RCC 7860 (cell line): ENCODE measurements around the gene TPRA1.
"Not testable (repeated sequence)": the region's sequence is repeated elsewhere in the genome, so short reads cannot be mapped to it uniquely, and the experiment has no call there.

Experiments
- DNase-seq: peaks from one replicate; pipeline ENCODE4 v3.0.0-alpha.2; 2015; ENCODE audit warnings: low spot score
- FAIRE-seq: peaks from 2 replicates; lab custom pipeline; 2012; peaks lifted over from hg19 to GRCh38; lab: Jason Lieb, UNC

Gene TPRA1

GRCh38 chr3:127616836-127617605 is 26.5 kb upstream of the TPRA1 start:
- FAIRE-seq = no peak

GRCh38 chr3:127615631-127616305 is 25.2 kb upstream of the TPRA1 start:
- DNase-seq = no peak
- FAIRE-seq = no peak

More at GRCh38 chr3:127616836-127617605, 26.5 kb upstream of the TPRA1 start:
- no peak for DNase-seq

- FAIRE-seq (no peak), DNase-seq (no peak)
Observed at GRCh38 chr3:127614928-127615589, 24.5 kb upstream of the TPRA1 start.

GRCh38 chr3:127613406-127613805 is 22.9 kb upstream of the TPRA1 start:
- FAIRE-seq = no peak
- no peak for DNase-seq

- DNase-seq = no peak
- FAIRE-seq = no peak
Observed at GRCh38 chr3:127612966-127613365, 22.4 kb upstream of the TPRA1 start.

- DNase-seq = no peak
- no peak for FAIRE-seq
Observed at GRCh38 chr3:127611251-127611650, 20.7 kb upstream of the TPRA1 start.

- FAIRE-seq (no peak), DNase-seq (no peak)
Observed at GRCh38 chr3:127610105-127610504, 19.6 kb upstream of the TPRA1 start.

GRCh38 chr3:127608362-127608718 is 17.8 kb upstream of the TPRA1 start:
- FAIRE-seq (no peak), DNase-seq (no peak)

- DNase-seq (no peak), FAIRE-seq (no peak)
Observed at GRCh38 chr3:127607675-127608361, 17.3 kb upstream of the TPRA1 start.

GRCh38 chr3:127606981-127607595 is 16.6 kb upstream of the TPRA1 start:
- no peak for FAIRE-seq

GRCh38 chr3:127606086-127606805 is 15.7 kb upstream of the TPRA1 start:
- FAIRE-seq (no peak), DNase-seq (no peak)

More at GRCh38 chr3:127606981-127607595, 16.6 kb upstream of the TPRA1 start:
- no peak for DNase-seq

- FAIRE-seq, DNase-seq: not testable (repeated sequence)
Observed at GRCh38 chr3:127605547-127605946, 15.0 kb upstream of the TPRA1 start.

- no peak for DNase-seq
- FAIRE-seq = no peak
Observed at GRCh38 chr3:127604546-127605165, 14.1 kb upstream of the TPRA1 start.

GRCh38 chr3:127604035-127604434 is 13.5 kb upstream of the TPRA1 start:
- FAIRE-seq = no peak
- DNase-seq = no peak

GRCh38 chr3:127600749-127601456 is 10.4 kb upstream of the TPRA1 start:
- DNase-seq = no peak
- FAIRE-seq = no peak

GRCh38 chr3:127598841-127599570 is 8.5 kb upstream of the TPRA1 start:
- no peak for FAIRE-seq
- DNase-seq = no peak

- no peak for DNase-seq
- FAIRE-seq = no peak
Observed at GRCh38 chr3:127597020-127597771, 6.7 kb upstream of the TPRA1 start.

GRCh38 chr3:127595303-127595702 is 4.8 kb upstream of the TPRA1 start:
- DNase-seq = no peak
- no peak for FAIRE-seq
